AG04450 (cell line): Measurements from ENCODE around the gene CYFIP1. TPM values are rescaled to one million over a fixed set of nuclear protein-coding genes. Genes with fewer than 3 reads are reported as not detected.

Experiments
- CTCF ChIA-PET: fragments of 300-600, 350-600 bp; formaldehyde crosslinking; extraction: SDS; loops from one replicate; lab custom pipeline; 2022; ENCODE audit warnings: antibody characterized with exemption, inconsistent platforms; lab: Charles Lee
- POLR2A ChIA-PET: fragments of 350-600 bp; formaldehyde crosslinking; extraction: SDS; loops from one replicate; lab custom pipeline; 2021; ENCODE audit warnings: antibody characterized with exemption, inconsistent platforms; lab: Yijun Ruan, JAX
- DNase-seq: peaks from one replicate; pipeline ENCODE4 v3.0.0-alpha.2; 2011; ENCODE audit warnings: low read depth, low spot score
- H3K27ac ChIP-seq: one replicate; pipeline ENCODE4 v1.5.1; 2012; ENCODE audit warnings: low read depth, low read length, control low read depth
- H3K27me3 ChIP-seq: one replicate; pipeline ENCODE4 v1.6.0; 2012; ENCODE audit warnings: low read length; ENCODE audit not compliant: control insufficient read depth, insufficient read depth
- H3K4me3 ChIP-seq: 2 replicates; pipeline ENCODE4 v1.5.1; 2011; ENCODE audit warnings: mild to moderate bottlenecking, low read depth, low read length, control low read depth
- H3K9me3 ChIP-seq: 2 replicates; pipeline ENCODE4 v1.5.1; 2012; ENCODE audit warnings: low read length; ENCODE audit not compliant: control insufficient read depth, insufficient read depth
- CTCF ChIP-seq: IDR thresholded peaks from 2 replicates; pipeline ENCODE4 v1.5.1; 2011; ENCODE audit warnings: low read depth, low read length, control low read depth, inconsistent platforms
- polyA plus RNA-seq: library from polyadenylated mRNA; depleted of rRNA; stranded (reverse); fragments of >200 nt; gene quantifications from 2 replicates; pipeline ENCODE4 v1.2.3, GENCODE V29; 2011

Gene CYFIP1
- polyA plus RNA-seq, 1 experiment, result 70.9 TPM

GRCh38 chr15:22958487-22959280 is 21.5 kb downstream of the CYFIP1 start:
- POLR2A ChIA-PET, result no interaction called here
- CTCF ChIA-PET, result no interaction called here

GRCh38 chr15:22956978-22957260 is 23.2 kb downstream of the CYFIP1 start:
- Histone ChIP-seq H3K27ac (no peak overlapping the region), H3K27me3 (no peaks in the 10 kb centered on the region), H3K9me3 (peaks cover 2% of the 10 kb centered on the region; the same call in 1 of the 2 replicates), H3K4me3 (no peak overlapping the region)
- DNase-seq, result no peak
- TF ChIP-seq CTCF, result no peak
- POLR2A ChIA-PET, result no interaction called here
- CTCF ChIA-PET, result no interaction called here

More at GRCh38 chr15:22958487-22959280, 21.5 kb downstream of the CYFIP1 start:
- Histone ChIP-seq H3K4me3 (no peak overlapping the region), H3K27me3 (no peaks in the 10 kb centered on the region), H3K27ac (no peak overlapping the region), H3K9me3 (peaks cover 2% of the 10 kb centered on the region; the same call in 1 of the 2 replicates)
- no peak for TF ChIP-seq CTCF
- no peak for DNase-seq

GRCh38 chr15:22956257-22956977 is 23.8 kb downstream of the CYFIP1 start:
- Histone ChIP-seq H3K4me3 (no peak overlapping the region), H3K9me3 (peaks cover 5% of the 10 kb centered on the region; the same call in 1 of the 2 replicates), H3K27ac (no peak overlapping the region), H3K27me3 (no peaks in the 10 kb centered on the region)
- DNase-seq, result no peak
- CTCF ChIA-PET, result no interaction called here
- TF ChIP-seq CTCF, result no peak
- POLR2A ChIA-PET, result no interaction called here

- POLR2A ChIA-PET, result no interaction called here
These were observed 24.5 kb downstream of the CYFIP1 start for GRCh38 chr15:22955544-22956119.

More at GRCh38 chr15:22955544-22956119, 24.5 kb downstream of the CYFIP1 start:
- no peak overlapping the region for H3K4me3 ChIP-seq
- no peaks in the 10 kb centered on the region for H3K27me3 ChIP-seq
- no peak for TF ChIP-seq CTCF
- no peak overlapping the region for H3K27ac ChIP-seq
- CTCF ChIA-PET, result no interaction called here
- no peak for DNase-seq
- peaks cover 9% of the 10 kb centered on the region; the same call in 1 of the 2 replicates for H3K9me3 ChIP-seq
